Measurements from ENCODE around the gene DPCD.

DPCD gene

DNA sequence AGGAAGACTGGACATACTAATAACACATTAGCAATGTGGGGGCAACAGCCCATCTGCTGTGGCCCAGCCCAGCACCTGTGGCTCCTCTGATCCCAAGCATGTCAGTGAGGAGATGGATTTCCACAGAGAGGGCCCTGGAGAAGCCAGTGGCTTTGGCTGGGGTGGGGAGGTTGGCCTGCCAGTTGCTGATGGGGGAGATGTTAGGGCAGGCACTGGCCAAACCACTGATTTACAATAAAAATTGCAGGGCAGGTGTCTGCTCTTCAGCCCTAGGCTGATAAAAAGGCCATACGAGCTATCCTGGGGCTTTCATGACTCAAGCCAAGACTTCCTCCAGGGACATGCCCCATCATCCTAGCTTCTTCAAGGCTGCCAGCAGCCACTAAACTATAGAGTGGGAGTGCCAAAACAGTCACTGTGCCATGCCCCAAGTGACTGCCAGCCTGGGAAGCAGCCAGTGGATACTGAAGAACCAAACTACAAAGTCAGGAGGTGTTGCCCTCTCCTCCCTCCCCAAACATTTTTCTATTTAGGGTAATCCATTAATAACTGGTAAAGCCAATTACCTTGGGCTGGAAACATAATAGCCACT lies 37.8 kb downstream of the DPCD start:
- TF ChIP-seq EP300 (IDR thresholded peaks at IDR 0.05; ENCODE audit: borderline replicate concordance), result no peak
- no peak for TF ChIP-seq RAD21 (IDR thresholded peaks at IDR 0.05; ENCODE audit: low read depth)
- TF ChIP-seq, protein P1, sequence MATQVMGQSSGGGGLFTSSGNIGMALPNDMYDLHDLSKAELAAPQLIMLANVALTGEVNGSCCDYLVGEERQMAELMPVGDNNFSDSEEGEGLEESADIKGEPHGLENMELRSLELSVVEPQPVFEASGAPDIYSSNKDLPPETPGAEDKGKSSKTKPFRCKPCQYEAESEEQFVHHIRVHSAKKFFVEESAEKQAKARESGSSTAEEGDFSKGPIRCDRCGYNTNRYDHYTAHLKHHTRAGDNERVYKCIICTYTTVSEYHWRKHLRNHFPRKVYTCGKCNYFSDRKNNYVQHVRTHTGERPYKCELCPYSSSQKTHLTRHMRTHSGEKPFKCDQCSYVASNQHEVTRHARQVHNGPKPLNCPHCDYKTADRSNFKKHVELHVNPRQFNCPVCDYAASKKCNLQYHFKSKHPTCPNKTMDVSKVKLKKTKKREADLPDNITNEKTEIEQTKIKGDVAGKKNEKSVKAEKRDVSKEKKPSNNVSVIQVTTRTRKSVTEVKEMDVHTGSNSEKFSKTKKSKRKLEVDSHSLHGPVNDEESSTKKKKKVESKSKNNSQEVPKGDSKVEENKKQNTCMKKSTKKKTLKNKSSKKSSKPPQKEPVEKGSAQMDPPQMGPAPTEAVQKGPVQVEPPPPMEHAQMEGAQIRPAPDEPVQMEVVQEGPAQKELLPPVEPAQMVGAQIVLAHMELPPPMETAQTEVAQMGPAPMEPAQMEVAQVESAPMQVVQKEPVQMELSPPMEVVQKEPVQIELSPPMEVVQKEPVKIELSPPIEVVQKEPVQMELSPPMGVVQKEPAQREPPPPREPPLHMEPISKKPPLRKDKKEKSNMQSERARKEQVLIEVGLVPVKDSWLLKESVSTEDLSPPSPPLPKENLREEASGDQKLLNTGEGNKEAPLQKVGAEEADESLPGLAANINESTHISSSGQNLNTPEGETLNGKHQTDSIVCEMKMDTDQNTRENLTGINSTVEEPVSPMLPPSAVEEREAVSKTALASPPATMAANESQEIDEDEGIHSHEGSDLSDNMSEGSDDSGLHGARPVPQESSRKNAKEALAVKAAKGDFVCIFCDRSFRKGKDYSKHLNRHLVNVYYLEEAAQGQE (IDR thresholded peaks at IDR 0.05; ENCODE audit: low read depth), result no peak
- TF ChIP-seq TEAD4 (IDR thresholded peaks at IDR 0.05), result no peak
- 0 out of 2 replicates have a peak, but pooled peaks have one; percentile 8 for TF ChIP-seq TCF12 (IDR thresholded peaks at IDR 0.05; ENCODE audit: low read depth)

DNA sequence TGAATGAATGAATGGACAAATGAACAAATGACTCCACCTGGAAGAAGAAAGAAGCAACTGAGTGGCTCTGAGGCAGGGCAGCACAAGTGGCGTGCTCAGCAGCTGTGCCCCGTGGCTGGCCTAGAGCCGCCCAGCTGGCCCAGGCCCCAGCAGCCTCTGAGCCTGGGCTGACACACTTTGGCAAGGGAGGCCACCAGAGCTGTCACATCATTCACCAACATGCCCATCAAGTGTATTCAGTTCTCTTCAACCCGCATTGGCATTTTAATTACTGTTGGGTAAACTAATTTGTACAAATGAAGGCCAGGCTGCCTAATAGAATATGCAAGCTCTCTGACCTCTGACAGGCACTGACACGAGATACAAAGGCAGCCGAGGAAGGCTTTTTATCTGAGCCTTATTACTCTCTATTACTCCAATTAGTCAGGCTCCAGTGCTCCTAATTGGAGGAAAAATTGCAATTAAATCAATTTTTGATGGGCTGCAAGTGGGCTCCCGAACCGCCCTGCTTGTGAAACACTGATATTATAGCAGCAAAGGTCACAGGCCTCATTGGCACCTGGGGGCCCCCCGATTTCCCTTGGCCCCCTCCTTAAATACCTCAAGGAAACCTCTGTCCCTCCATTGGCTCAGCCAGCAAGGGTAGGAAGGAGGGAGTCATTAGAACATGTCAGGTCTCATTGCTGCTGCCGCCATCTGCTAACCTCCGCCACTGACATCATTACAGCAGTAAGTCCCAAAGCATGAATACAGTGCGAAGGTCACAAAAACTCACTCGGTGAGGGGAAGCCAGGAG lies 41.9 kb downstream of the DPCD start:
- TF ChIP-seq, protein P1 (IDR thresholded peaks at IDR 0.05; ENCODE audit: low read depth), result no peak
- TF ChIP-seq EGR1 (IDR thresholded peaks at IDR 0.05) (no peak), FOXM1 (IDR thresholded peaks at IDR 0.05; ENCODE audit: borderline replicate concordance, low read depth) (no peak), ZBTB7A (IDR thresholded peaks at IDR 0.05; ENCODE audit: low read depth) (no peak), YY1 (IDR thresholded peaks at IDR 0.05; ENCODE audit: low read depth) (no peak), TCF12 (IDR thresholded peaks at IDR 0.05; ENCODE audit: low read depth) (no peak), TEAD4 (IDR thresholded peaks at IDR 0.05) (no peak), NFIC (IDR thresholded peaks at IDR 0.05) (no peak), CEBPB (IDR thresholded peaks at IDR 0.05) (no peak), RAD21 (IDR thresholded peaks at IDR 0.05; ENCODE audit: low read depth) (no peak), TAF1 (IDR thresholded peaks at IDR 0.05; ENCODE audit: low read depth) (no peak), EP300 (IDR thresholded peaks at IDR 0.05; ENCODE audit: borderline replicate concordance) (no peak), CREB1 (IDR thresholded peaks at IDR 0.05; ENCODE audit: low read depth) (no peak)
- TF ChIP-seq, protein P2, sequence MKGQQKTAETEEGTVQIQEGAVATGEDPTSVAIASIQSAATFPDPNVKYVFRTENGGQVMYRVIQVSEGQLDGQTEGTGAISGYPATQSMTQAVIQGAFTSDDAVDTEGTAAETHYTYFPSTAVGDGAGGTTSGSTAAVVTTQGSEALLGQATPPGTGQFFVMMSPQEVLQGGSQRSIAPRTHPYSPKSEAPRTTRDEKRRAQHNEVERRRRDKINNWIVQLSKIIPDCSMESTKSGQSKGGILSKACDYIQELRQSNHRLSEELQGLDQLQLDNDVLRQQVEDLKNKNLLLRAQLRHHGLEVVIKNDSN (IDR thresholded peaks at IDR 0.05), result no peak
- TF ChIP-seq, protein P3, sequence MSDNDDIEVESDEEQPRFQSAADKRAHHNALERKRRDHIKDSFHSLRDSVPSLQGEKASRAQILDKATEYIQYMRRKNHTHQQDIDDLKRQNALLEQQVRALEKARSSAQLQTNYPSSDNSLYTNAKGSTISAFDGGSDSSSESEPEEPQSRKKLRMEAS (IDR thresholded peaks at IDR 0.05), result no peak

DNA sequence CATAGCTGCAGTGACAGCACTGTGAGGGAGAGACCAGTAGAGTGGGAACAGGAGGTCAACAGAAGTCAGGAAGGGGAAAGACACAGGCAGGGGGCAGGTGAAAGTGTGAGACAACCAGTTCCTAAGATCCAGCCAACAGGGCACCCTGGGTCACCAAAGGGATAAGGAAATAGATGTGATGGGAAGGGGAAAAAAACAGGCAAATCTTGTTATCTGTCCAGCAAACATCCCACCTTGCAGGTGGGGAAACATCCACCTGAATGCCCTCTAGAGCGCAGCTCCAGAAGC lies 42.5 kb downstream of the DPCD start:
- TF ChIP-seq YY1 (IDR thresholded peaks at IDR 0.05; ENCODE audit: low read depth) (no peak), EP300 (IDR thresholded peaks at IDR 0.05; ENCODE audit: borderline replicate concordance) (no peak), TCF12 (IDR thresholded peaks at IDR 0.05; ENCODE audit: low read depth) (no peak), EGR1 (IDR thresholded peaks at IDR 0.05) (no peak), TEAD4 (IDR thresholded peaks at IDR 0.05) (no peak), RAD21 (IDR thresholded peaks at IDR 0.05; ENCODE audit: low read depth) (no peak), CREB1 (IDR thresholded peaks at IDR 0.05; ENCODE audit: low read depth) (no peak), FOXM1 (IDR thresholded peaks at IDR 0.05; ENCODE audit: borderline replicate concordance, low read depth) (no peak), CEBPB (IDR thresholded peaks at IDR 0.05) (no peak), NFIC (IDR thresholded peaks at IDR 0.05) (no peak), ZBTB7A (IDR thresholded peaks at IDR 0.05; ENCODE audit: low read depth) (no peak), TAF1 (IDR thresholded peaks at IDR 0.05; ENCODE audit: low read depth) (no peak)
- TF ChIP-seq, protein P1 (IDR thresholded peaks at IDR 0.05; ENCODE audit: low read depth), result no peak
- TF ChIP-seq, protein P3 (IDR thresholded peaks at IDR 0.05), result no peak

DNA sequence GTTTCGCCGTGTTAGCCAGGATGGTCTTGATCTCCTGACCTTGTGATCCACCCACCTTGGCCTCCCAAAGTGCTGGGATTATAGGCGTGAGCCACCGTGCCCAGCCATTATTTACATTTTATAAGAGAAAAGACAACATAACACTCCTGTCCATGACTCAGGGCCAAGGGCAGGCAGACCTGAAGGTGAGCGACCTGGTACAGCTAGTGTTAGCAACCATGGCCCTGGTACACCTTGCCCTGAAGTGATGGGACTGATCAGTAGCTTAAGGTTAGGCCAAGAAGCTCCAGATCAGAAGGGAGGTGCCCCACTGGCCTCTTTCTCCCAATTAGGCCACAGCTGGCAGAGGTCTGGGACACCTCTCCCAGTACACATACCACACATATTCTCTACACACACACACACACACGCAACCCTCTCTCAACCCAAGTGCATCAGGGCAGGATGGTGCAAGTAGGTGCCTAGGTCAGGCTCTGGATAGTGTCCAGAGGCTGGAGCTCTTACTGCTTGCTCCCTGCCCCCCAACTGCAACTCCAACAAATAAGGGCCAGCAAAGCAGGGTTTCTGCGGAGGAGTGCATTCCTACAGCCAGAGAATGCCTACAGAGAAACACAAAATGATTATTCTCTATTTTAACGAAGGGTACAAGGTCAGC lies 43.8 kb downstream of the DPCD start:
- TF ChIP-seq, protein P1 (IDR thresholded peaks at IDR 0.05; ENCODE audit: low read depth), result no peak
- no peak for TF ChIP-seq TCF12 (IDR thresholded peaks at IDR 0.05; ENCODE audit: low read depth)
- TF ChIP-seq RAD21 (IDR thresholded peaks at IDR 0.05; ENCODE audit: low read depth), result no peak
- TF ChIP-seq YY1 (IDR thresholded peaks at IDR 0.05; ENCODE audit: low read depth), result no peak
- no peak for TF ChIP-seq ZBTB7A (IDR thresholded peaks at IDR 0.05; ENCODE audit: low read depth)
- TF ChIP-seq FOXM1 (IDR thresholded peaks at IDR 0.05; ENCODE audit: borderline replicate concordance, low read depth), result no peak
- no peak for TF ChIP-seq CEBPB (IDR thresholded peaks at IDR 0.05)
- no peak for TF ChIP-seq EP300 (IDR thresholded peaks at IDR 0.05; ENCODE audit: borderline replicate concordance)
- TF ChIP-seq NFIC (IDR thresholded peaks at IDR 0.05), result no peak
- no peak for TF ChIP-seq CREB1 (IDR thresholded peaks at IDR 0.05; ENCODE audit: low read depth)
- no peak for TF ChIP-seq TAF1 (IDR thresholded peaks at IDR 0.05; ENCODE audit: low read depth)
- TF ChIP-seq, protein P2 (IDR thresholded peaks at IDR 0.05), result no peak
- TF ChIP-seq TEAD4 (IDR thresholded peaks at IDR 0.05), result no peak
- TF ChIP-seq, protein P3 (IDR thresholded peaks at IDR 0.05), result no peak
- no peak for TF ChIP-seq EGR1 (IDR thresholded peaks at IDR 0.05)

All from Ishikawa (cell line).